Airway epithelial cell (primary cell): Measurements from ENCODE around the gene LMNA. TPM values are rescaled to one million over a fixed set of nuclear protein-coding genes. Genes with fewer than 3 reads are reported as not detected.

Source experiments
- total RNA-seq: library from RNA; depleted of rRNA; stranded (reverse); fragments of >200 nt; gene quantifications from 2 replicates; pipeline ENCODE4 v1.2.3, GENCODE V29; 2015

The LMNA gene
- 995 and 1,028 TPM in 2 replicates for total RNA-seq

DNA sequence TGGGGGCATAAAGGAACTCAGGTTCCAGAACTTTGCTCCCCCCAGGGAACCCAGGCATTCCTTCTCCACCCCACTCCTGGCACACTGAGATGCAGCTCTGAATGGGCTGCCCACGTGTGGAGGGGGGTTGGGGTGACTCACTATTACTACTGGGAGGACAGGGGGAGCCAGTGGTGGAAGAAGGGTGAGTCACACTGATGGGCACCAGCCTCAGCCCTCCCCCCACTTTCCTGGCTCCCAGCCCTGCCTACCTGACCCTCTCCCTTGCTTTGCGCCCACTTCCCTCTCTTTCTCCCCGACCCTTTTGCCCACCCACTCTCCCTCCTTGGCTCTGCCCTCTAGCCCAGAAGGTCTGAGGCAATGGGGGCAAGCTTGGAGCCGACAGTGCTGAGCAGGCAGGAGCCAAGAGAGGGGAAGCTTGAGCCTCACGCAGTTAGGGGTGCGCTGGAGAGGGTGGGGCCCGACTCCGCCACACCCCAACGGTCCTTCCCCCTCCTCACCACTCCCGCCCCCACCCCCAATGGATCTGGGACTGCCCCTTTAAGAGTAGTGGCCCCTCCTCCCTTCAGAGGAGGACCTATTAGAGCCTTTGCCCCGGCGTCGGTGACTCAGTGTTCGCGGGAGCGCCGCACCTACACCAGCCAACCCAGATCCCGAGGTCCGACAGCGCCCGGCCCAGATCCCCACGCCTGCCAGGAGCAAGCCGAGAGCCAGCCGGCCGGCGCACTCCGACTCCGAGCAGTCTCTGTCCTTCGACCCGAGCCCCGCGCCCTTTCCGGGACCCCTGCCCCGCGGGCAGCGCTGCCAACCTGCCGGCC lies at the start of gene LMNA:
Gene LMNA, plus strand, starts transcription at position 611 of the 818 bp plus-strand sequence. CDS start 208 bp downstream, outside the sequence.

DNA sequence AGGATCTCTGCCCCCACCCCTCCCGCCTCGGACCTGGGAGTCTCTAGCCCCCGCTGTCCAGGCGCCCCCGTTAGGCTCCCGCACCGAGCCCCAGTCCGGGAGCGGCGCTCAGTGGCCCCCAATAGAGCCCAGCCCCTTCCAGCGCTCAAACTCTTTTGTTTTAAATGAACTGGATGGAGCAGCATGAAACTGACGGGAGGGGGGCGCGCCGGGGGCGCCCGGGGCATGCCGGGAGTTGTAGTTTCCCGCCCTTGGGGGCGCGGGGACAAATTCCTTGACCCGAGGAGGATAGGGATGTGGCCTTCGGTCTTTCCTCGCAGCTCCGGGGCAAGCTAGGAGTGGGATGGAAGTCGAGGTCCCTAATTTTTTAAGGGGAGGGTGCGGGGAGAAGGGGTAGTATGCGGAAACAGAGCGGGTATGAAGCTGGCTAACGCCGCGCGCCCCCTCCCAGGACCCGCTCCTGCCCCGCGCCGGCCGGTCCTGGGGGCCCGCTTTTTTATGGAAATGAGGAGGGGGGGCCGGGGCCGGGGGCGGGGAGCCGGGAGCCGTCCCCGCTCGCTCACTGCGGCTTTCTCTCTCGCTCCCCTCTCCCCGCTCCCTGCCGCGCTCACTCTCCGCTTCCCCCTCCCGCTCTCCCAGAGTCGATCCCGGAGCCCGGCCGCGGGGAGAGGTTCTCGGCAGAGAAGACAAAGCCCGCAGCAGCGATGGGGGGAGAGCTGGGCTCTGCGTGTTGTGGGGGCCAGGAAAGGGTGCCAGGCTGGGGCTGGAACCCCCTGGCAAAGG lies 32.0 kb upstream of the LMNA start, which contains the start of gene MEX3A:
Gene MEX3A, minus strand, starts transcription at position 157 of the 783 bp plus-strand sequence. CDS start 467 bp downstream, outside the sequence.

DNA sequence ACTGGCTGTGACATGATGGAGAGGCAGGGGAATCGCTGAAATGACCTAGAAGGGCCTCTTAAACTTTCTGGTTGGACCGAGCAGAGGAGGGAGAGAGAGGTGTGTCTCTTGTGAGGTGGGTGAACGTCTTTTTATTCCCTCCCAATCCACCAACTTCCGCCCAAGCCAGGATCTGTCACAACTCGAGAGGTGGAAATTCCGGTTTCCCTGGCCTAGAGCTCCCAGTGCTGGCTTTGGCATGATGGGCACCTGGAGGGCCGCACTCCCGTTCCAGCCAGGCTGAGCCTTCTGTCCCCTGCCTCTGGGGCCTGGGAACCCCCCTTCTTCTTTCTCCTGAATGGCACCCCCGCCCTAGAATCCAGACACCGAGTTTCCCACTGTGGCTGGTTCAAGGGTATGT lies 38.9 kb downstream of the LMNA start, which contains the start of gene SEMA4A:
Gene SEMA4A, plus strand, starts transcription at position 224 of the 400 bp plus-strand sequence. CDS start 994 bp downstream, outside the sequence.

Other genes with a start within 250 kb of the LMNA start
- gene RIT1, start 203.4 kb upstream of the LMNA start, total RNA-seq: 30.2 and 32.4 TPM in 2 replicates
- 11.8 and 23.5 TPM in 2 replicates for gene KHDC4, start 180.3 kb upstream of the LMNA start, total RNA-seq
- not detected in 2 replicates for gene RXFP4, start 173.1 kb upstream of the LMNA start, total RNA-seq
- gene ARHGEF2, start 136.2 kb upstream of the LMNA start, total RNA-seq: 43.3 and 44.3 TPM in 2 replicates
- 355 and 375 TPM in 2 replicates for gene SSR2, start 93.8 kb upstream of the LMNA start, total RNA-seq
- gene UBQLN4, start 60.9 kb upstream of the LMNA start, total RNA-seq: 21.4 and 25.2 TPM in 2 replicates
- 103 and 130 TPM in 2 replicates for gene LAMTOR2, start 59.9 kb upstream of the LMNA start, total RNA-seq
- 206 and 251 TPM in 2 replicates for gene RAB25, start 53.6 kb upstream of the LMNA start, total RNA-seq
- 3.3 and 7.6 TPM in 2 replicates for gene MEX3A, start 32.2 kb upstream of the LMNA start, total RNA-seq
- 7.6 and 16.6 TPM in 2 replicates for gene SEMA4A, start 38.9 kb downstream of the LMNA start, total RNA-seq
- 9.2 and 13.0 TPM in 2 replicates for gene SLC25A44, start 79.4 kb downstream of the LMNA start, total RNA-seq
- gene PMF1, start 98.3 kb downstream of the LMNA start, total RNA-seq: 84.6 and 87.2 TPM in 2 replicates
- 0.14 TPM in 1 of 2 replicates, not detected in the other for gene BGLAP, start 127.5 kb downstream of the LMNA start, total RNA-seq
- 0.60 and 0.71 TPM in 2 replicates for gene PAQR6, start 133.3 kb downstream of the LMNA start, total RNA-seq
- gene SMG5, start 168.1 kb downstream of the LMNA start, total RNA-seq: 40.6 and 40.8 TPM in 2 replicates
- 37.5 and 38.2 TPM in 2 replicates for gene TMEM79, start 169.6 kb downstream of the LMNA start, total RNA-seq
- 28.6 and 42.5 TPM in 2 replicates for gene GLMP, start 181.0 kb downstream of the LMNA start, total RNA-seq
- gene VHLL, start 184.6 kb downstream of the LMNA start, total RNA-seq: not detected in 2 replicates
- 322 and 440 TPM in 2 replicates for gene CCT3, start 223.6 kb downstream of the LMNA start, total RNA-seq
- 2.4 TPM in 1 of 2 replicates, not detected in the other for gene TSACC, start 223.8 kb downstream of the LMNA start, total RNA-seq